ENCODE data around the gene ADSS2.

GRCh38 chr1:244429818-244430217, 21.9 kb downstream of the ADSS2 start:
- no peak for TF ChIP-seq CTCF (conservative IDR thresholded peaks at IDR 0.05; ENCODE audit: low read length)
- no peak for TF ChIP-seq EZH2phosphoT487 (IDR thresholded peaks at IDR 0.05; ENCODE audit: borderline replicate concordance)

Data from Loucy (cell line).